Measurements from ENCODE around the gene CDH4.

The CDH4 gene

GRCh38 chr20:61682114-61682995 lies 430.3 kb downstream of the CDH4 start:
- no peak for DNase-seq

- no peak for DNase-seq
Observed at GRCh38 chr20:61682996-61683681, 431.1 kb downstream of the CDH4 start.

- DNase-seq, result no peak
Observed at GRCh38 chr20:61683721-61684120, 431.7 kb downstream of the CDH4 start.

- DNase-seq, result no peak
Observed at GRCh38 chr20:61684136-61684535, 432.1 kb downstream of the CDH4 start.

GRCh38 chr20:61684583-61685235 lies 432.6 kb downstream of the CDH4 start:
- no peak for DNase-seq

GRCh38 chr20:61685462-61685861 lies 433.4 kb downstream of the CDH4 start:
- no peak for DNase-seq

- DNase-seq, result no peak
Observed at GRCh38 chr20:61686051-61686936, 434.2 kb downstream of the CDH4 start.

GRCh38 chr20:61688411-61688810 lies 436.4 kb downstream of the CDH4 start:
- no peak for DNase-seq

- no peak for DNase-seq
Observed at GRCh38 chr20:61690150-61690549, 438.1 kb downstream of the CDH4 start.

- no peak for DNase-seq
Observed at GRCh38 chr20:61690993-61691838, 439.2 kb downstream of the CDH4 start.

GRCh38 chr20:61691978-61692377 lies 439.9 kb downstream of the CDH4 start:
- no peak for DNase-seq

GRCh38 chr20:61692479-61692878 lies 440.4 kb downstream of the CDH4 start:
- no peak for DNase-seq

GRCh38 chr20:61693055-61693600 lies 441.1 kb downstream of the CDH4 start:
- DNase-seq, result no peak

GRCh38 chr20:61694682-61695081 lies 442.6 kb downstream of the CDH4 start:
- DNase-seq, result no peak

GRCh38 chr20:61695741-61696140 lies 443.7 kb downstream of the CDH4 start:
- no peak for DNase-seq

GRCh38 chr20:61696181-61696735 lies 444.2 kb downstream of the CDH4 start:
- no peak for DNase-seq

- no peak for DNase-seq
Observed at GRCh38 chr20:61697666-61698597, 445.9 kb downstream of the CDH4 start.

- no peak for DNase-seq
Observed at GRCh38 chr20:61698598-61699494, 446.8 kb downstream of the CDH4 start.

All from CD4-positive, alpha-beta T cell treated with Interleukin-17A for 1 hour (primary cell).